ENCODE measurements around the gene MTERF2. TPM values are rescaled to one million over a fixed set of nuclear protein-coding genes. Genes with fewer than 3 reads are reported as not detected.
A peak's percentile ranks its signal among the peaks of the same experiment; 100 is the strongest.

The MTERF2 gene
- total and polyA plus RNA-seq, 9 donors = 11.7 to 21.9 (median 15.3) TPM

DNA sequence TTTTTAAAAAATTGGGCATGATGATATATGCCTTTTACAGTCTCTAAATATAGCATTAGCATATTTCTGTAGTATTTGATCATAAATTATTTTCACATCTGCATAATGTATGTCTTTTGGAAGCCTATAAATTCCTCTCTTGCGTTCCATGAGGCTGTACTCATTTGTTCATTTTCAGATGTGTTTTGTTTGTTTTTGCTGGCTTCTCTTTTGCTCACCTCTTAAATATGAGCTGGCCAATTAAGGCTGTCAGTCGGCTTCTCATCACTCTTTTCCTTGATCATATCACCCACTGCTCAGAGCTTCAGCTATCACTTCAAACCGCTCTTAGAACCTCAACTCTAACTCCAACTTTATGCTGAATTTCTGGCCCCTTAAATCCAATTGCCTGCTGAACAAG, 24.7 kb downstream of the MTERF2 start:
- H3K4me1 ChIP-seq (ENCODE audit: insufficient read depth) = peaks cover 2% of the 10 kb centered on the region
- H3K27me3 ChIP-seq = no peaks in the 10 kb centered on the region
- H3K27ac ChIP-seq = no peak overlapping the region
- TF ChIP-seq EP300 (IDR thresholded peaks at IDR 0.05) (no peak), POLR2A (IDR thresholded peaks at IDR 0.05) (no peak)
- TF ChIP-seq, protein P1, sequence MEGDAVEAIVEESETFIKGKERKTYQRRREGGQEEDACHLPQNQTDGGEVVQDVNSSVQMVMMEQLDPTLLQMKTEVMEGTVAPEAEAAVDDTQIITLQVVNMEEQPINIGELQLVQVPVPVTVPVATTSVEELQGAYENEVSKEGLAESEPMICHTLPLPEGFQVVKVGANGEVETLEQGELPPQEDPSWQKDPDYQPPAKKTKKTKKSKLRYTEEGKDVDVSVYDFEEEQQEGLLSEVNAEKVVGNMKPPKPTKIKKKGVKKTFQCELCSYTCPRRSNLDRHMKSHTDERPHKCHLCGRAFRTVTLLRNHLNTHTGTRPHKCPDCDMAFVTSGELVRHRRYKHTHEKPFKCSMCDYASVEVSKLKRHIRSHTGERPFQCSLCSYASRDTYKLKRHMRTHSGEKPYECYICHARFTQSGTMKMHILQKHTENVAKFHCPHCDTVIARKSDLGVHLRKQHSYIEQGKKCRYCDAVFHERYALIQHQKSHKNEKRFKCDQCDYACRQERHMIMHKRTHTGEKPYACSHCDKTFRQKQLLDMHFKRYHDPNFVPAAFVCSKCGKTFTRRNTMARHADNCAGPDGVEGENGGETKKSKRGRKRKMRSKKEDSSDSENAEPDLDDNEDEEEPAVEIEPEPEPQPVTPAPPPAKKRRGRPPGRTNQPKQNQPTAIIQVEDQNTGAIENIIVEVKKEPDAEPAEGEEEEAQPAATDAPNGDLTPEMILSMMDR (IDR thresholded peaks at IDR 0.05) = no peak
- DNase-seq = no peak
- H3K36me3 ChIP-seq = no peaks in the 10 kb centered on the region
- WGBS, 3 donors = 88 to 94% (median 92%) methylated on average over 3 of the region's 3 CpGs
- intact Hi-C loops (cut with DNase I) = no loop called here
- H3K4me3 ChIP-seq = no peak overlapping the region
- H3K9me3 ChIP-seq = no peaks in the 10 kb centered on the region

DNA sequence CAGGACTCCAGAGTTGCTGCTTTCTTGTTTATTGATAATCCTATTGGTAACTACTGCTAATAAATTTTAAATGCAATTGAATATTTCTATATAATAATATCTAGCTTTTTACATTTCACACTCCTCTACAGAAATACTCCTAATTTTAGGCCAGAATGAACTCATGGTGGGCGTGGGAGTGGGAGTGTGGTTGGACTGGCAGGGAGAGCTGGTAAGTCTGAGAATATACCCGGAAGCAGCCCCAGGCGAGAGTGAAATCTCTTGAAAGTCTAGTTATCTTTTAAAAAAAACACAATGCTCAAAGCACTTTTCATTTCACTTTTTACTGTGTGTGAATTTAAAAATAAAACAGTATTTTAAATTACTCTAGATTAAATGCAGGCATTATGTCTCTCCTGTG, 26.5 kb downstream of the MTERF2 start:
- no peak overlapping the region for H3K4me3 ChIP-seq
- WGBS, 3 donors = 63 to 73% (median 72%) methylated on average over 3 of the region's 3 CpGs
- intact Hi-C loops (cut with DNase I) = no loop called here
- peaks cover 2% of the 10 kb centered on the region for H3K4me1 ChIP-seq (ENCODE audit: insufficient read depth)
- TF ChIP-seq POLR2A (IDR thresholded peaks at IDR 0.05) = no peak
- H3K9me3 ChIP-seq = no peaks in the 10 kb centered on the region
- no peaks in the 10 kb centered on the region for H3K27me3 ChIP-seq
- no peak for DNase-seq
- H3K36me3 ChIP-seq = no peaks in the 10 kb centered on the region
- no peak overlapping the region for H3K27ac ChIP-seq

DNA sequence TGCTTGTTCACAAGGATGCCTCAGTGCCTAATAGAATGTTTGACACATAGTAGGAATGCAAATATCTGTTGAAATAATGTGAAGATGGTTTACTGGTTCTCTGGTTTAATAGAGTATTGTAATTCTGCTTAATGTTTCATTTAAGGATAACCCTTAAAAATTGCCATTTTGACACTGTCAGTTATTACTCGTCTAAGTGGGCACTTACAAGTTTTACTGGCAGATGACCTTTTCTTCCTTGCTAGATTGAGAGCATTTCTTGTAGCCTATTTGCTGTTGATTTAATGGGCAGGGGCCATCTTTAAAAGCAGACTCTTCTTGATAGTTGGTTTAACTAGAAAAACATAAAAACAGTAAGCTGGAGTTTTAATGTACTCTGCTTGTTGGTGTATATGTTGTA, 29.4 kb downstream of the MTERF2 start:
- Histone ChIP-seq H3K4me1 (ENCODE audit: insufficient read depth) (peaks cover 2% of the 10 kb centered on the region), H3K27me3 (no peaks in the 10 kb centered on the region), H3K4me3 (peak overlapping the region; percentile 96), H3K9me3 (no peaks in the 10 kb centered on the region), H3K27ac (no peak overlapping the region), H3K36me3 (no peaks in the 10 kb centered on the region)
- WGBS, 3 donors = 9 to 22% (median 16%) methylated on average over 1 of the region's 1 CpG
- intact Hi-C loops (cut with DNase I) = loop anchor here in 2 of 4 donors (2.0 to 10.0 kb wide), 2 partner anchors 135 to 137 kb away; partner anchors contain the start of gene CRY1 (in 2 of the 2)
- no peak for DNase-seq
- no peak for TF ChIP-seq EP300 (IDR thresholded peaks at IDR 0.05)
- TF ChIP-seq, protein P1 (IDR thresholded peaks at IDR 0.05) = no peak

DNA sequence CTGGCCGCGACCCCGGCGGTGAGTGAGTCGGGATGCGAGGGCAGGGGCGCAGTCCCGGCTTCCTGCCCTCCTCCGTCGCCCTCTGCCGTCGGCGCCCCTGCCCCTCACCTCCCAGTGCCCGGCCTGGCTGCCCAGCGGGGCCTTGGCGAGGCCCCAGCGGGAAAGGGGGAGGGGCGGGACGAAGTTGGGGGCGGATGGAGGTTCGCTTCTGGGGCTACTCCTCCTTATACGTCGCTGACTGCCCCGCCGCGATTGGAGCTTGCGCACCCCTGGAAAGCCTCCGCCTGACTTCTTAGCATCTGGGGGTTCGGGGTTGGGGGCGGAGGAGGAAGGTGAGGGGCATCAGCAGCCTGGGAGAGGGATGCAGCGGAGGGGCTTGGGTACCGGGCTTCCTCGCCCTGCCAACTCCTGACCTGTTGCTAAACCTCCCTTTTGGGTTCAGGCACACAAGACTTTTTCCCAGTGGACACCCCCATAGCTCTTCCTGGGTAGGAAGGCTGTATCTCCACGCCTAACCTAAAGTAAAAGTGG, 30.8 kb downstream of the MTERF2 start:
- Histone ChIP-seq H3K4me1 (ENCODE audit: insufficient read depth) (peaks cover 2% of the 10 kb centered on the region), H3K27me3 (no peaks in the 10 kb centered on the region), H3K27ac (peak overlapping the region; percentile 63 to 99), H3K4me3 (peak overlapping the region; percentile 96), H3K9me3 (no peaks in the 10 kb centered on the region), H3K36me3 (no peaks in the 10 kb centered on the region)
- DNase-seq = peak; percentile 70 to 88 (median 84)
- 0% methylated on average over 23 to 34 of the region's 34 CpGs for WGBS, 3 donors
- TF ChIP-seq, protein P1 (IDR thresholded peaks at IDR 0.05) = peak in 2 of 3 donors; percentile 8 to 36
- TF ChIP-seq POLR2A (IDR thresholded peaks at IDR 0.05) = no peak
- intact Hi-C loops (cut with DNase I) = loop anchor here in 2 of 4 donors (2.0 to 10.0 kb wide), 2 partner anchors 137 to 139 kb away; partner anchors contain the start of gene CRY1 (in 2 of the 2)

DNA sequence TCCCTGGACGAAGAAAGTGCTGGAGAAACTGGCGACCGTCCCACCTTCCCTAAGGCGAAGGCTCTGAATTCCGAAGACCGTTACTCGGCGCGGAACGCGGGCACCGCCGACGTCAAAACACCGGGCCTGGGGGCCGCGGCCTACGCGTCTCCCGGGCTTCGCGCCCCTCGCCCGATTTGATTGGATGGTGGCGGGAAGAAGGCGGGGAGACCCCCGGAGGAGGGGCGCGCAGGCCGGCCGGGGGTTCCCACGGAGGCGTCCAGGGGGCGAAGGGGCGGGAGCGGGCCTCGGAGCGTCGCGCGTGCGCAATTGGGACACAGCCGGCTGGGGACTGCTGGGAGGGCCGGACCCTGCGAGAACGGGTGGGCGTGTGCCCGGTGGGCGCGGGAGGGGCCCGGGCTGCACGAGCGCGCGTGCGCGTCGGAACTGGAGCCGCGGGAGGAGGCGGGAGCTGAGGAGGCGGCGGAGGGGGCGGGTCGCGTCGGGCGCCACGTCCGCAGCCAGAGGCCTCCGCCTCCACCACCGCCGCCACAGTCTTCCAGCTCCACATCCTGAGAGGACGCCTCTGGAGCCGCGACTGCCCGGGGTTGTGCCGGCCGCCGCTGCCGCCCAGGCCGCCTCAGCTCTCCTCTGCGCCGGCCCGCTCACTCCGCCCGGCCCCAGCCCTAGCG, 31.4 kb downstream of the MTERF2 start, which contains the start of gene TMEM263:
Gene TMEM263 (plus strand): TSS at position 531 of the 671 bp plus-strand sequence. CDS start 11,210 bp downstream, outside the sequence.
- Histone ChIP-seq H3K4me3 (peak within 1 kb of the TSS; percentile 96), H3K9me3 (no peaks in the 10 kb centered on the region), H3K27me3 (no peaks in the 10 kb centered on the region), H3K4me1 (ENCODE audit: insufficient read depth) (peaks cover 2% of the 10 kb centered on the region), H3K27ac (peak within 1 kb of the TSS; percentile 63 to 99), H3K36me3 (no peaks in the 10 kb centered on the region)
- TF ChIP-seq POLR2A (IDR thresholded peaks at IDR 0.05) (peak; percentile 93), EP300 (IDR thresholded peaks at IDR 0.05) (no peak)
- TF ChIP-seq, protein P1 (IDR thresholded peaks at IDR 0.05) = peak in 1 of 3 donors; percentile 24
- peak; percentile 96 to 98 (median 97) for DNase-seq
- WGBS, 3 donors = 0 to 1% (median 0%) methylated on average over 42 to 83 of the region's 88 CpGs
- intact Hi-C loops (cut with DNase I) = loop anchor here in 2 of 4 donors (2.0 to 10.0 kb wide), 2 partner anchors 137 to 139 kb away; partner anchors contain the start of gene CRY1 (in 2 of the 2)

Data from ovary (tissue), 9 donors.